ENCODE results near the gene ATP11A. TPM values are rescaled to one million over a fixed set of nuclear protein-coding genes. Genes with fewer than 3 reads are reported as not detected.

Gene ATP11A
- total and polyA plus RNA-seq, 10 of the 15 experiments (the other 5 are each of a cell fraction or from before 2014, with no cell fraction given), result 1.4 to 69.6 (median 14.4) TPM

DNA sequence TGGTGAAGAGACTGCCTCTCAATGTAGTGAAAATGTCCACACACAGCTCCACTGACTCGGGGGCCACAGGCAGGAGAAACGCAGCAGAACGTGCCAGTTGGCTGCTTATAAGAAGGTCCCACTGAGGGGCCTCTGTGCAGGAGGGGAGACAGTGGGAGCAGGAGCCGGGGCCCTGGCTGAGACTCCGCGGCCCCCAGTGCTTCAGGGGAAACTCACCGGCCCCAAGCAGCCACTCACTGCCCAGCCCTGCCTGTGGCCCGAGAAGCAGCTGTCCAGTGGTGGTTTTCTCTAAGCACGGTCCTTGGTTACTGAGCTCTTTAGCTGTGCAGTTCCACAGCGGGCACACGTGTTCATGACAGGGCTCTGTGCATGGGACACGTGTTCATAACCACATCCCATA is 187.2 kb downstream of the ATP11A start (continued):
- TF ChIP-seq, protein P1, sequence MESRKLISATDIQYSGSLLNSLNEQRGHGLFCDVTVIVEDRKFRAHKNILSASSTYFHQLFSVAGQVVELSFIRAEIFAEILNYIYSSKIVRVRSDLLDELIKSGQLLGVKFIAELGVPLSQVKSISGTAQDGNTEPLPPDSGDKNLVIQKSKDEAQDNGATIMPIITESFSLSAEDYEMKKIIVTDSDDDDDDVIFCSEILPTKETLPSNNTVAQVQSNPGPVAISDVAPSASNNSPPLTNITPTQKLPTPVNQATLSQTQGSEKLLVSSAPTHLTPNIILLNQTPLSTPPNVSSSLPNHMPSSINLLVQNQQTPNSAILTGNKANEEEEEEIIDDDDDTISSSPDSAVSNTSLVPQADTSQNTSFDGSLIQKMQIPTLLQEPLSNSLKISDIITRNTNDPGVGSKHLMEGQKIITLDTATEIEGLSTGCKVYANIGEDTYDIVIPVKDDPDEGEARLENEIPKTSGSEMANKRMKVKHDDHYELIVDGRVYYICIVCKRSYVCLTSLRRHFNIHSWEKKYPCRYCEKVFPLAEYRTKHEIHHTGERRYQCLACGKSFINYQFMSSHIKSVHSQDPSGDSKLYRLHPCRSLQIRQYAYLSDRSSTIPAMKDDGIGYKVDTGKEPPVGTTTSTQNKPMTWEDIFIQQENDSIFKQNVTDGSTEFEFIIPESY (IDR thresholded peaks at IDR 0.05), result no peak
- TF ChIP-seq, protein P2, sequence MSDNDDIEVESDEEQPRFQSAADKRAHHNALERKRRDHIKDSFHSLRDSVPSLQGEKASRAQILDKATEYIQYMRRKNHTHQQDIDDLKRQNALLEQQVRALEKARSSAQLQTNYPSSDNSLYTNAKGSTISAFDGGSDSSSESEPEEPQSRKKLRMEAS (IDR thresholded peaks at IDR 0.05; ENCODE audit: low read depth, low read length), result no peak
- TF ChIP-seq POU2F2 (IDR thresholded peaks at IDR 0.05; ENCODE audit: borderline replicate concordance, low read depth, low read length), result no peak

DNA sequence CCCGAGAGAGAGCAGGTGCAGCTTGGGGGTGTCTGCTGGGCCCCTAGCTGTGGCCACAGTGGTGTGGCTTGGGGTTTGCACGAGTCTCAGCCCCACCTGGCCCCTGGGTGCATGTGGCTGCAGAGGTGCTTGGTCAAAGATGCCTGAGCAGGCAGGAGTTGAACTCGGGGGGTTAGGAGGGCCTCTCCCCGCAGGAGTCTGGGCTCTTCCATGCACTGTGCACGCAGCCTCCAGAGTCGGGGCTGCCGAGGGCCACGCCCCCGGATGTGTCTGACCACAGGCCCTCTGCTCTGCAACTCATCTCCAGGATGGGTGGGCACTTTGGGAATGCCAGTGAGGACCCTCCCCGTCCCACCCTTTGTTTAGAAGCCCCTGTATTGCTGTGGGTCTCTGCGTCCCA is 187.7 kb downstream of the ATP11A start:
- no peak overlapping the region for H2AFZ ChIP-seq (ENCODE audit: control insufficient read depth, low read depth, low read length)
- H3K79me2 ChIP-seq (ENCODE audit: control insufficient read depth, insufficient read depth, low read length), result no peaks in the 10 kb centered on the region
- in situ Hi-C loops (cut with MboI) (no loop called here), intact Hi-C loops (cut with micrococcal nuclease; ENCODE audit: unreplicated experiment) (no loop called here)
- ChIA-PET RAD21 (ENCODE audit: unreplicated experiment) (no interaction called here), SMC1A (ENCODE audit: uncharacterized antibody, unreplicated experiment) (no interaction called here), CTCF (interaction anchor here (1.0 to 1.3 kb wide), 2 partner anchors 237 to 256 kb away, joined by 3 to 6 read pairs; no protein-coding TSS in a partner anchor), POLR2A (no interaction called here)
- H3K36me3 ChIP-seq (ENCODE audit: control insufficient read depth in 2 of 2, insufficient read depth in 2 of 2, low read length in 1 of 2), result peaks cover 3 to 5% of the 10 kb centered on the region in 2 experiments; a peak in 3 of 4 replicates
- no peaks in the 10 kb centered on the region for H3K9me3 ChIP-seq (replicated peaks; ENCODE audit: control insufficient read depth, insufficient read depth, low read length)
- no peak for ATAC-seq
- H3K4me3 ChIP-seq, result no peak overlapping the region
- H4K20me1 ChIP-seq (ENCODE audit: control insufficient read depth, insufficient read depth), result no peaks in the 10 kb centered on the region
- no peak overlapping the region for H3K27ac ChIP-seq (ENCODE audit: control insufficient read depth, insufficient read depth)
- no peak for DNase-seq (ENCODE audit: low read depth, low spot score)
- H3K4me2 ChIP-seq (ENCODE audit: control insufficient read depth, insufficient read depth), result no peak overlapping the region
- 82% methylated on average over 11 of the region's 11 CpGs for WGBS (ENCODE audit: insufficient coverage, insufficient replicate concordance, low lambda C conversion rate, missing lambda C conversion rate)
- no TSS peak for BruUV-seq (replicated peaks)
- H3K27me3 ChIP-seq (replicated peaks in 1 of 2; ENCODE audit: control insufficient read depth in 2 of 2, insufficient read depth in 2 of 2, low read length in 1 of 2), result no peaks in the 10 kb centered on the region
- no peak for TF ChIP-seq NR2C1 (IDR thresholded peaks at IDR 0.05)
- TF ChIP-seq, protein P3, sequence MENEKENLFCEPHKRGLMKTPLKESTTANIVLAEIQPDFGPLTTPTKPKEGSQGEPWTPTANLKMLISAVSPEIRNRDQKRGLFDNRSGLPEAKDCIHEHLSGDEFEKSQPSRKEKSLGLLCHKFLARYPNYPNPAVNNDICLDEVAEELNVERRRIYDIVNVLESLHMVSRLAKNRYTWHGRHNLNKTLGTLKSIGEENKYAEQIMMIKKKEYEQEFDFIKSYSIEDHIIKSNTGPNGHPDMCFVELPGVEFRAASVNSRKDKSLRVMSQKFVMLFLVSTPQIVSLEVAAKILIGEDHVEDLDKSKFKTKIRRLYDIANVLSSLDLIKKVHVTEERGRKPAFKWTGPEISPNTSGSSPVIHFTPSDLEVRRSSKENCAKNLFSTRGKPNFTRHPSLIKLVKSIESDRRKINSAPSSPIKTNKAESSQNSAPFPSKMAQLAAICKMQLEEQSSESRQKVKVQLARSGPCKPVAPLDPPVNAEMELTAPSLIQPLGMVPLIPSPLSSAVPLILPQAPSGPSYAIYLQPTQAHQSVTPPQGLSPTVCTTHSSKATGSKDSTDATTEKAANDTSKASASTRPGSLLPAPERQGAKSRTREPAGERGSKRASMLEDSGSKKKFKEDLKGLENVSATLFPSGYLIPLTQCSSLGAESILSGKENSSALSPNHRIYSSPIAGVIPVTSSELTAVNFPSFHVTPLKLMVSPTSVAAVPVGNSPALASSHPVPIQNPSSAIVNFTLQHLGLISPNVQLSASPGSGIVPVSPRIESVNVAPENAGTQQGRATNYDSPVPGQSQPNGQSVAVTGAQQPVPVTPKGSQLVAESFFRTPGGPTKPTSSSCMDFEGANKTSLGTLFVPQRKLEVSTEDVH (IDR thresholded peaks at IDR 0.05; ENCODE audit: low read depth, partially characterized antibody), result no peak
- TF ChIP-seq SREBF1 (IDR thresholded peaks at IDR 0.05; ENCODE audit: low read length), result no peak
- H3K9ac ChIP-seq (ENCODE audit: control insufficient read depth, insufficient read depth, low read length), result no peak overlapping the region
- FAIRE-seq, result no peak
- peaks cover 13% of the 10 kb centered on the region for H3K4me1 ChIP-seq (ENCODE audit: control insufficient read depth, insufficient read depth, low read length)

Measured in GM12878 (cell line).